ENCODE measurements around the gene SNX32.

DNA sequence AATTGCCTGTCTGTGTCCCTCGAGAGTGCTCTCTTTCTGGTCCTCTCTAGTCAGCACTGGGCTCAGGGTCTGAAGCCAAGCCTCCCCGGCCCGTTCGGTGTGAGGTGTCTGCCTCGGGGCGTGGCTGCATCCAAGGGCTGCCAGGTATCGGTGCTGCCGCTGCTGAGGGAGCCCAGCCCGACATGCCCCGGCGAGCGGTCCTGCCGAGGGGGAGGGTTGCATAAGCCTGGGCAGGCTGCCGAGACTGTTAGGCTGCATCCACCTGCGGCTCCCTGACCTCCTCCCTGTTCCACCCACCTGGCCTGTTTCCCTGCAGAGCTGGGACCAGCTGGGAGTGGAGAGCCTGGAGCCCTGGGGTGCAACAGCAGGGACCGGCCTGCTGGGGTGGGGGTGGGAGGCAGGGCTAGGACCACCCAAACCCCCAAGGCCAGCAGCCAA is 40.6 kb upstream of the SNX32 start:
- TF ChIP-seq, protein P1, sequence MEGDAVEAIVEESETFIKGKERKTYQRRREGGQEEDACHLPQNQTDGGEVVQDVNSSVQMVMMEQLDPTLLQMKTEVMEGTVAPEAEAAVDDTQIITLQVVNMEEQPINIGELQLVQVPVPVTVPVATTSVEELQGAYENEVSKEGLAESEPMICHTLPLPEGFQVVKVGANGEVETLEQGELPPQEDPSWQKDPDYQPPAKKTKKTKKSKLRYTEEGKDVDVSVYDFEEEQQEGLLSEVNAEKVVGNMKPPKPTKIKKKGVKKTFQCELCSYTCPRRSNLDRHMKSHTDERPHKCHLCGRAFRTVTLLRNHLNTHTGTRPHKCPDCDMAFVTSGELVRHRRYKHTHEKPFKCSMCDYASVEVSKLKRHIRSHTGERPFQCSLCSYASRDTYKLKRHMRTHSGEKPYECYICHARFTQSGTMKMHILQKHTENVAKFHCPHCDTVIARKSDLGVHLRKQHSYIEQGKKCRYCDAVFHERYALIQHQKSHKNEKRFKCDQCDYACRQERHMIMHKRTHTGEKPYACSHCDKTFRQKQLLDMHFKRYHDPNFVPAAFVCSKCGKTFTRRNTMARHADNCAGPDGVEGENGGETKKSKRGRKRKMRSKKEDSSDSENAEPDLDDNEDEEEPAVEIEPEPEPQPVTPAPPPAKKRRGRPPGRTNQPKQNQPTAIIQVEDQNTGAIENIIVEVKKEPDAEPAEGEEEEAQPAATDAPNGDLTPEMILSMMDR (IDR thresholded peaks at IDR 0.05 in 2 of 3, conservative IDR thresholded peaks at IDR 0.05 in 1 of 3; ENCODE audit: insufficient read depth in 2 of 3, low read depth in 1 of 3, low read length in 3 of 3), result no peak
- TF ChIP-seq, protein P2, sequence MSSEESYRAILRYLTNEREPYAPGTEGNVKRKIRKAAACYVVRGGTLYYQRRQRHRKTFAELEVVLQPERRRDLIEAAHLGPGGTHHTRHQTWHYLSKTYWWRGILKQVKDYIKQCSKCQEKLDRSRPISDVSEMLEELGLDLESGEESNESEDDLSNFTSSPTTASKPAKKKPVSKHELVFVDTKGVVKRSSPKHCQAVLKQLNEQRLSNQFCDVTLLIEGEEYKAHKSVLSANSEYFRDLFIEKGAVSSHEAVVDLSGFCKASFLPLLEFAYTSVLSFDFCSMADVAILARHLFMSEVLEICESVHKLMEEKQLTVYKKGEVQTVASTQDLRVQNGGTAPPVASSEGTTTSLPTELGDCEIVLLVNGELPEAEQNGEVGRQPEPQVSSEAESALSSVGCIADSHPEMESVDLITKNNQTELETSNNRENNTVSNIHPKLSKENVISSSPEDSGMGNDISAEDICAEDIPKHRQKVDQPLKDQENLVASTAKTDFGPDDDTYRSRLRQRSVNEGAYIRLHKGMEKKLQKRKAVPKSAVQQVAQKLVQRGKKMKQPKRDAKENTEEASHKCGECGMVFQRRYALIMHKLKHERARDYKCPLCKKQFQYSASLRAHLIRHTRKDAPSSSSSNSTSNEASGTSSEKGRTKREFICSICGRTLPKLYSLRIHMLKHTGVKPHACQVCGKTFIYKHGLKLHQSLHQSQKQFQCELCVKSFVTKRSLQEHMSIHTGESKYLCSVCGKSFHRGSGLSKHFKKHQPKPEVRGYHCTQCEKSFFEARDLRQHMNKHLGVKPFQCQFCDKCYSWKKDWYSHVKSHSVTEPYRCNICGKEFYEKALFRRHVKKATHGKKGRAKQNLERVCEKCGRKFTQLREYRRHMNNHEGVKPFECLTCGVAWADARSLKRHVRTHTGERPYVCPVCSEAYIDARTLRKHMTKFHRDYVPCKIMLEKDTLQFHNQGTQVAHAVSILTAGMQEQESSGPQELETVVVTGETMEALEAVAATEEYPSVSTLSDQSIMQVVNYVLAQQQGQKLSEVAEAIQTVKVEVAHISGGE (CRISPR knock-in tag; IDR thresholded peaks at IDR 0.05), result no peak
- TF ChIP-seq PML (IDR thresholded peaks at IDR 0.05; ENCODE audit: low read length), result no peak
- TF ChIP-seq SP1 (CRISPR knock-in tag; IDR thresholded peaks at IDR 0.05), result no peak
- no peak for TF ChIP-seq XRCC5 (IDR thresholded peaks at IDR 0.05; ENCODE audit: low read depth, low read length)
- no peak for TF ChIP-seq ELF1 (tag; IDR thresholded peaks at IDR 0.05)
- no peak for TF ChIP-seq ATF7 (IDR thresholded peaks at IDR 0.05)
- TF ChIP-seq ARID2 (IDR thresholded peaks at IDR 0.05), result no peak
- no peak for TF ChIP-seq FOXM1 (IDR thresholded peaks at IDR 0.05; ENCODE audit: low read depth)
- TF ChIP-seq FOXM1 (CRISPR knock-in tag; IDR thresholded peaks at IDR 0.05; ENCODE audit: low read depth), result no peak
- TF ChIP-seq, protein P3, sequence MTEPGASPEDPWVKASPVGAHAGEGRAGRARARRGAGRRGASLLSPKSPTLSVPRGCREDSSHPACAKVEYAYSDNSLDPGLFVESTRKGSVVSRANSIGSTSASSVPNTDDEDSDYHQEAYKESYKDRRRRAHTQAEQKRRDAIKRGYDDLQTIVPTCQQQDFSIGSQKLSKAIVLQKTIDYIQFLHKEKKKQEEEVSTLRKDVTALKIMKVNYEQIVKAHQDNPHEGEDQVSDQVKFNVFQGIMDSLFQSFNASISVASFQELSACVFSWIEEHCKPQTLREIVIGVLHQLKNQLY (CRISPR knock-in tag; conservative IDR thresholded peaks at IDR 0.05), result no peak
- TF ChIP-seq FOXK2 (conservative IDR thresholded peaks at IDR 0.05 in 1 of 2, IDR thresholded peaks at IDR 0.05 in 1 of 2; ENCODE audit: low read depth in 2 of 2), result no peak
- TF ChIP-seq EZH2 (IDR thresholded peaks at IDR 0.05; ENCODE audit: borderline replicate concordance, low read depth, low read length), result no peak
- TF ChIP-seq PHB (CRISPR knock-in tag; IDR thresholded peaks at IDR 0.05), result no peak
